Choroid plexus epithelial cell (primary cell): ENCODE data around the gene UBL4B.

ENCODE experiments used
- DNase-seq: peaks from one replicate; pipeline ENCODE4 v3.0.0-alpha.2; 2010; ENCODE audit warnings: low read depth
- H3K4me3 ChIP-seq: 2 replicates; pipeline ENCODE4 v1.5.1; 2011; ENCODE audit warnings: low read depth, mild to moderate bottlenecking, control low read depth, low read length, moderate library complexity
- TF ChIP-seq, protein P1 (sequence below): conservative IDR thresholded peaks from 2 replicates; pipeline ENCODE4 v1.5.1; 2011; ENCODE audit warnings: low read depth, mild to moderate bottlenecking, control low read depth, inconsistent platforms, low read length, moderate library complexity

The UBL4B gene

DNA sequence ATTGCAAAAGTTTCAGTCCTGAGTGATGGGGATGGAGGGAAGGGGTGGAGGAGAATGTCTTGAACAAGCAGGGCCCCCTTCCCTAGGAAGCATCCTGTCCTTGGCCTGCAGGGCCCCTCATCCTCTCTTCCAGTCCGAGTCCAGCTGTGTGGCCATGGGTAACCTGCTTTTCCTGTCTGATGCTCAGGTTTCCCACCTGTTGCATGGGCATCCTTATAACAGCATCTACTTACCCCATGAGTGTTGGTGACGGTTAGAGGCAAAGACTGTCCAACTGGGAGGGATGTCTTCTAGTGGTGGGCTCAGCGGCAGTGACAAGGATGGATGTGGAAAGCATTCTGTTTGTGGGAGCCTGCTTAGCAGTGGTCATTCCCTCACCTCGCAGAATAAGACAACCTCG lies 1.9 kb downstream of the UBL4B start:
- TF ChIP-seq, protein P1, sequence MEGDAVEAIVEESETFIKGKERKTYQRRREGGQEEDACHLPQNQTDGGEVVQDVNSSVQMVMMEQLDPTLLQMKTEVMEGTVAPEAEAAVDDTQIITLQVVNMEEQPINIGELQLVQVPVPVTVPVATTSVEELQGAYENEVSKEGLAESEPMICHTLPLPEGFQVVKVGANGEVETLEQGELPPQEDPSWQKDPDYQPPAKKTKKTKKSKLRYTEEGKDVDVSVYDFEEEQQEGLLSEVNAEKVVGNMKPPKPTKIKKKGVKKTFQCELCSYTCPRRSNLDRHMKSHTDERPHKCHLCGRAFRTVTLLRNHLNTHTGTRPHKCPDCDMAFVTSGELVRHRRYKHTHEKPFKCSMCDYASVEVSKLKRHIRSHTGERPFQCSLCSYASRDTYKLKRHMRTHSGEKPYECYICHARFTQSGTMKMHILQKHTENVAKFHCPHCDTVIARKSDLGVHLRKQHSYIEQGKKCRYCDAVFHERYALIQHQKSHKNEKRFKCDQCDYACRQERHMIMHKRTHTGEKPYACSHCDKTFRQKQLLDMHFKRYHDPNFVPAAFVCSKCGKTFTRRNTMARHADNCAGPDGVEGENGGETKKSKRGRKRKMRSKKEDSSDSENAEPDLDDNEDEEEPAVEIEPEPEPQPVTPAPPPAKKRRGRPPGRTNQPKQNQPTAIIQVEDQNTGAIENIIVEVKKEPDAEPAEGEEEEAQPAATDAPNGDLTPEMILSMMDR: no peak
- DNase-seq: no peak
- no peak overlapping the region for H3K4me3 ChIP-seq

DNA sequence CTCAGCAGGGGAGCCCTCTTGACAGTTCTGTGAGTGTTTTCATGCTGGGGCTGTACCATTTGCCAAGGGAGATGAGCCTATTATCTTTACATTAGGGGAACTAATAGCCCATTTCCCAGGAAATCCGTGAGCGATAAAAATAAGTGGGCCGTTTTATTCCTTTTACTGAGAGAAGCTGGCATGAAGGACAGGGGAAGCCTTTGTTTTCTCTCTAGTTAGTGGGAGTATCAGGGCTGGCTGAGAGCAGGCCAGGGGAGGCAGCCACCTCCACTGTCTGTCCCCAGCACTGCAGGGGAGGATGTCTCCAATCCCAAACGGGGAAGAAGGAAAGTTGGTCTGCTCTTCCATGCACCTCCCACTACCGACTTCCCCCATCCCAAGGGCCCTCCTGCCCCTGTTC lies 2.5 kb downstream of the UBL4B start:
- no peak overlapping the region for H3K4me3 ChIP-seq
- no peak for DNase-seq
- TF ChIP-seq, protein P1: no peak

DNA sequence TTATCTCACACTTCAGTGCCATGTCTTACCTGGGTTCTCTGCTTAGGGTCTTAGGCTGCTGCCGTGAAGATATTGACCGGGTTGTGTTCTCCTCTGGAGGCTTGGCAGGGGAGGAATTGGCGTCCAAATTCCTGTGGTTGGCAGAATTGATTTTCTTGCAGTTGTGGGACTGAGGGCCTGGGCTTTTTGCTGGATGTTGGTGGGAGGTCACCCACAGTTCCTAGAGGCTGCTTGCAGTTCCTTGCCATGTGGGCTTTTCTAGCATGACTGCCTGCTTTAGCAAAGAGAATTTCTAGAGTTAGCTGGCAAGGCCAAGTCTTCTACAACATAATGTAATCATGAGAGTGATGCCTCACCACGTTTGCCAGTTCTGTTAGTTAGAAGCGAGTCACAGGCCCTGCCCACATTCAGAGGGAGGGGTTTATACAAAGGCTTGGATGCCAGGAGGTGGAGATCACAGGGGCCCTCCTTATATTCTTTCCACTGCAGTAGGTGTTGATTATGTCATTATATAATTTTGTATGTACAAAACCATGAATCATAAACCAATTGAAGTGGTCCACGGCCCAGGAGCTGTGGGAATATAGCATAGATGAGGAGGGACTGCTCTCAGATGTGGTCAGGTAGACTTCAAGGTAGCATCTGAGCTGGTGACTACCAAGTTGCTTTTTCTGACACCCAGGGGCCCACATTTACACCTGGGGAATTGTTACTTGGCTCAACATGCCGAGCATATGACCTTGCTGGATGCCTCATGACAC lies 6.6 kb downstream of the UBL4B start:
- DNase-seq: peak; percentile 20
- no peak overlapping the region for H3K4me3 ChIP-seq
- TF ChIP-seq, protein P1: no peak

DNA sequence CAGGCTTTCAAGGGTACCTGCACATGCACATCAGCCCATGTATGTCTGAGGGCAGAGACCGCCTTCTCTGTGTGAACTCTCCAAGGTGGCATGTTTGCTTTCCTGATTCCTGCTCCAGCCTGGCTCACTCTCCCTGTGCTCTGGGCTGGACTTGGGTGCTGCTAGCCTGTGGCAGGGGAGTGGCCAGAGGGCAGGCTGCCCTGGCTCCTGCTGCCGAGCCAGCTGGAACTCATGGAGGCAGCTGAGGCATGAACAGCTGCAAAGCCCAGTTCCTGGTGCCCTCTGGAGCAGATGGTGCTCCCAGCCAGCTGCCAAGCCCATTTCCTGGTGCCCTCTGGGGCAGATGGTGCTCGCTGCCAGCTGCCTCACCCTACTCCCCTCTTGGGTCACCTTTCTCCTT lies 7.6 kb downstream of the UBL4B start:
- no peak overlapping the region for H3K4me3 ChIP-seq
- no peak for DNase-seq
- TF ChIP-seq, protein P1: no peak

DNA sequence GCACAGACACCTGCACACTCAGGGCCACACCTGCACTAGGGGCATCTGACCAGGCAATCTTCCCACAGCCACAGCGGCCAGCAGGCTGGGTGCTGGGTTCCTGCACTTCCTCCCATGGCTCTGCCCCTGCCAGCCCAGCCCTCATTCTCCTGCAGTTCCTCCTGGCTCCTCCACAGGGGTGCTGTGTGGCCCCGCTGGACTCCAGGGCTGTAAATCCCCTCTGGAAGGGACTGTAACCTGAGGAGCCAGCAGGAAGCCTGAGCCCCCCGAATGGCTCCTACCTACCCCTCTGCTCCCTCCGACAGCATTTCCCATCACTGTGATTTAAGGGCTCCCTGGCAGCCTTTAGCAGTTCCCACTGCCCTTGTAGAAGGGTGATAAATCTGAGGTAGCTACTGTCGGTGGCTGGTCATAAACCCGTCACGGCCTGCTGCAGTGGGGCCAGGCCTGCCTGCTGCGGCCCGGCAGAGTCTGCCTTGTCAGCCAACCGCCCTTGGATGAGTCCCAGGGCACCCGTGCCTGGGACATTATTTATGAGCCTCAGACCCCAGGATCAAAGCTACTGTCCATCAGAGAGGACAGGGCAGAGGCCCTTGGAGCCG lies 8.8 kb downstream of the UBL4B start:
- no peak for DNase-seq
- TF ChIP-seq, protein P1: no peak
- H3K4me3 ChIP-seq: no peak overlapping the region

DNA sequence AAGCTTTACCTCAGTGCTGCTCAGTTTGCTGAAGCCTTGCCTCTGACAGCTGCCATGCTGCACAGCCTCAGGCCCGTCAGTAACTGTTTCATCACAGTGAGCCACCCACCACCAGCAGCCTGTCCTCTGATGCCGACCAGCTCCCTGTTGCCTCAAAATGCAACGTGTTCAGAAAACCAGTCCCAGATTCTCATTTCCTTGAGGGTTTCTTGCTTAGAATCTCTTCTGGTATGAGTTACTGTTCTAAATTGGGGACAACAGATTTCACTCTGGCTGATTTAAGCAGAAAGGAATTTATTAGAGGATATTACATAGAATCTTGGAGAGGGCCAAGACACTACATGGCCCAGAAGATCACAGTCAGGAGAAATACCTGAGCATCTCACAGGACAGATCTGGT lies 11.0 kb downstream of the UBL4B start:
- no peak for DNase-seq
- TF ChIP-seq, protein P1: no peak
- no peak overlapping the region for H3K4me3 ChIP-seq

DNA sequence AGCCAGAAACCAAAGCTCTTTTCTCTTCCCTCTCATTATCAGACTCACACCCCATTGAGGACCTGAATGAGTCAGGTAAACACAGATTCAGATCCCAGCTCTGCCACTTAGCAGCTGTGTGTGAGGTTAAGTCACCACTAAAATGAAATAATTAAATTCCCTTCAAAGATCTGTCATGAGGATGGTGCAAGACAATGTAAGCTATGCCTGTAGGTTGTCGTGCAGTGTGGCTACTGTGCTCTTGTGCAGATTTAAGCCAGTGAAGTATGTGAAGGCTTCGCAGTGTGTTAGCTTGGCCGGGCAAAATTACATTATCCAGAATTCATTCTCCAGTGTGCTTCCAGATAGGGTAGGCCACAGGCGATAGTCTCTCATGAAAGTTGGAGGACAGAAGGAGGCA lies 13.6 kb downstream of the UBL4B start:
- H3K4me3 ChIP-seq: no peak overlapping the region
- DNase-seq: no peak
- TF ChIP-seq, protein P1: no peak
